ENCODE measurements around the gene ANKRD44.
"Not testable (repeated sequence)": the region's sequence is repeated elsewhere in the genome, so short reads cannot be mapped to it uniquely, and the experiment has no call there.

Gene ANKRD44

DNA sequence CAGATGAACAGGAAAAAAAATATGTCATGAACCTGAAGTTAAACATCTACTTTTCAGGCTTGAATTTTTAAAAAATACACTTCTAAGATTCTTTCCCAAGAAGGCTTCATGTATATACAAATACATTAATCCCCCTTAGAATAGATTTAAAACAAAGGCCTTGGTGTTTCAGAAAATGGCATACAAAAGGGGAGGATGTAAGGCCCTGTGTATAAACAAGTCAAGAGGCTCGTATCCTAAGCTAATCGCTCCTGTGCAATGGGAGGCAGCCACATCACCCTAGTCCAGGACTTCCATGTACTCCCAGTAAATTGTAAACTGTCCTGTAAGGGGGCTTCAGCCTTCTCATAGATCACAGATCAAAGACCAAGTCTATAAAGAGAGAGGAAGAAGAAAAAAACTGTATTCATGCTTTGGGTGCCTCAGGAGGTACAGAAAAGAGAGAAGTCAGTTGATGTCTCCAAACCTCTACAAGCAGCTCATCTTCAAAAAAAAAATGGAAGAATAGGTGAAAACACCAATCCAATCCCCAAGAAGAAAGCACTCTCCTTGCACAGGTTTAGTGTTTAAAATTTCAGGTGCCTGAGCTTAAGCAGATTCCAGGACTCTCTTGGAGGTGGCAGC is 53.9 kb downstream of the ANKRD44 start:
- no peak for DNase-seq

DNA sequence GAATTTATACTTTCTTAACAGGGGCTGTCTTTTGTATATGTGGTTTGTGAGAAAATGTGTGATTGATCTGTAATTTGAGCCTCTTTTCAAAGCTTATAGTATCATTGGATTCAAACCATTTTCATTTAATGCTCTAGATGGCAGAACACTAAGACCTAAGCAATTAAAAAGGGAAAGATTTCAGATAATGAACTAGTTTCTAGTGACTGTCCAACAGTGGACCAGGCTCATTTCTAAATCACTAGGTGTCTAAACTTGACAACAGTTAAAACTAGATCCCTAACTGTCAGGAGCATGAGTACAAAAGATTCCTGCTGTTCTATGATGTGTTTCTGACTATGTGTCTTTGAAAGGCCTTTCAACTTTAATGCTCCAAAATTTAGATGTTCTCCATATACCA is 54.6 kb downstream of the ANKRD44 start:
- no peak for DNase-seq

DNA sequence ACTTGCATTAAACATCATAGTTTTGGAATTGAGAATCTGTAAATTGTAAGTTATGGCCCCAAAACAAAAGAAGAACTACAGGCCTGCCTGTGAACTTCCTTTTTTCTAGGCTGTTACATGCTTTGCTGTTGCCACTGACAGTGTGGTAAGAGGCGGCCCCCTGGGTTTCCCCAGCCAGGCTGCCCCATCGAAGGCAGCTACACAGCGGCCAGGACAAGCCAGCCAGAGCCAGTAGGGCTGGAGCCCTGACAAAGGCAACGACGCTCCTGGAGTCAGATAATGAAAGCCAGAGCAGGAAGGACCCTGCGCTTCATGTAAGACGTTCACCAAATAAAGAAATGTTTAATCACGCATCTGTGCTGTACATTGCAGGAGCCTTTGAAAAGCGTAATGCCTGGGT is 55.0 kb downstream of the ANKRD44 start:
- DNase-seq: peak; percentile 9

DNA sequence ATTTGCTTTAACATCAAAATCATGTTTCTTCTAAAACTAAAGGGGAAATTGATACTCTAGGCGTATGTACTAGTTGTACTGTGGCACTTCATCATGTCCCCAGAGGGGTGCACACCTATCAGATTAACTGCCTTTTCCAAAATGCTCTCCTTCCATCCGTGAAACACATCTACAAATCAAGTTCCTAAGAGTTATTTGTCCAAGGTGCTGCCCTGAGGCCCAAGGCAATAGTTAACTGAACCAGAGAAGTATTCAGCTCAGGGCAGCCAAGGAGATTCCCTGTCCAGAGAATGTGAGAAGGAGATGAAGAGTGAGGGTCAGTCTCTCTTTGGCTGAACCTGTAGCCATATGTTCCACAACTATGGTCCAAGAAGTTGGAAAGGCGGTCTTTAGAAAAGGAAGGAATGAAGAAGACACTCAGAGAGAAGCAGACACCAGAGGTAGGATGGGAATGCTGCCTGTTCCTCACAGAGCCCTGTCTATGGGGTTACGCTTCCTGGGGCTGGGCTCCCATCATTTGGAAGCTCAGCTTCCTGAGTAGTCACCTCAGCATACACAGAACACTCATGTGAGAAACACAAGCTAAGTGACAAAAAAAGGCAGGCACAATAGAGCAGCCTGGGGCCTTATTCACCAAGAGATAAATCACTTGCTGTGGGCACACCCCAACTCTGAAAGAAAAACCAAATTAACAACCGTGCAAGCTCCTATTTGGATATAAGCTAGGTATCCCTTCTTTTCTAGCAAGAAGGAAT is 55.6 kb downstream of the ANKRD44 start:
- DNase-seq: no peak

DNA sequence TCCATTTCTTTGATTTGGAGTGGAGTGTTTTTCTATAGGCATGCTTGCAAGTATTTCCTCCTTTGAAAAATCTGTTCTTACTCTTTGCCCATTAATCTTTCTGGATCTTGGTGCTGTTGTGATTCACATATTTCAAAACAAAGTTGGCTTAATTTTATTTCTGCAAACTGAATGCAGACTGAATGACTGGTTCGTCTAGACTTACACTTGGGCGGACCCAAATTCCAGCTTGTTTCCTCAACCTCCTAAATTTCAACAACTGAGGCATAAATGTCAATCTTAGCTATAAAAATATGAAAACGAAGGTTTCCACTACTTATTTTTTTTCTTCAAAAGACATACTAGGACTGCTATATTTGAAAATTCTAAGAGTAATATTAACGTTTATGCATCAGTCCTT is 59.0 kb downstream of the ANKRD44 start:
- no peak for DNase-seq

DNA sequence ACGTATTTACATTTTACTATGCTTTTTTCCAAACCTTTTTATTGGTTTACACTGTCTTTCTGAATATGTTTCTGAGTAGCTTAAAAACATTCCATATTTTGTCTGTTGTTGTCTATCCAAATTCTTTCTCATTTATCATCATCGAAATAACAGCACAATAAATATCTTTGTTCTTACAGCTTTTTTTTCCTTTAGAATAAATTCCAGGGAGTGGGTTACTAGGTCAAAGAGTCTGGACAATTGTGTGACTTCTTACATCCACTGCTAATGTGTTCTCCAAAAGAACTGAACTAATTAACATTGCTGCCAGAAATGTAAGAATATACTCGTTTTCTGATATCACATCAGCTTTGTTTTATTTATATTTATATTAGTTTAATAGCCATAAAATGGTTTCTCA is 59.4 kb downstream of the ANKRD44 start:
- no peak for DNase-seq

DNA sequence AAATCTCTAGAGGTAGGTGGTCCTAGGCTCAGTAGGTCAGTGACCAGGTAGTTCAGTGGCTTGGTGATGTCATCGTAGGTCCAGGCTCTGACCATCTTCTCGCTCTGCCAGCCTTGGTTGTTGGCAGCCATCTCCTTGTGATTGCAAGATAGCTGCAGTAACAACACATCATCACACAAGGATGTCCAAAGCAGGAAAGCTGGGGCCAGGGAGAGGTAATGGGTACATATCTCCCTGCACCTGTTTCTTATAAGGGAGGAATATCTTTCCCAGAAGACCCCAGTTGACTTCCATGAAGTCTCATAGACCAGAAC is 60.5 kb downstream of the ANKRD44 start:
- no peak for DNase-seq

DNA sequence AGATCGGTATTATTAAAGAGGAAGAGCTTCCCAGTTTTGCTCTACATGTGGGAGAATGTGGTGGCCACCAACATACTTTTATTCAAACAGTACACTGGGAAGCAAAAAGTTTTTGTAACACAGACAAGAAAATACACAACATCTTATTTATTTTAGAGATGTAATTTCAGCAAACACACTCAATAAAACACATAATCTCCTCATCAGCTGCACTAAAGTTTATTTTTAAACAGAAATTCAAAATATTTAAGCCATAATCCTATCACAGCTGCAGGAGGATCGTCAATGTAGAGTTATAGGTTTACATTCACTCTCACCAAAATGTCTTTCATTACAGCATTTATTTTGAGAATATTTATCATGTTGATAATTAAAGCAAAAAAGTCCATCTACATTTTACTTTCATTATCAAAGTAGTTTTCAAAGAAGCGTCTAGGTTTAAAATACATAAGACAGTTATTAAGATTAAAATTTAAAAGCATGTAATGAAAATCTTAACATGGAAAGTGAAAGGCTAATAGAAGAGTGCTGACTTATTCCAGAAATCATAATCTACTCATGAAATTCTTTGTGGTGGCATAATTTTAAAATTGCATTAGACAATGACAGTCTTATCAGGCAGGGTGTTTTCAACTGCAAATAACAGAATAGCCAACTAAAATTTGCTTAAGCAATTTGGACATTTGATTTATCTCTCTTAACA is 61.0 kb downstream of the ANKRD44 start:
- no peak for DNase-seq

DNA sequence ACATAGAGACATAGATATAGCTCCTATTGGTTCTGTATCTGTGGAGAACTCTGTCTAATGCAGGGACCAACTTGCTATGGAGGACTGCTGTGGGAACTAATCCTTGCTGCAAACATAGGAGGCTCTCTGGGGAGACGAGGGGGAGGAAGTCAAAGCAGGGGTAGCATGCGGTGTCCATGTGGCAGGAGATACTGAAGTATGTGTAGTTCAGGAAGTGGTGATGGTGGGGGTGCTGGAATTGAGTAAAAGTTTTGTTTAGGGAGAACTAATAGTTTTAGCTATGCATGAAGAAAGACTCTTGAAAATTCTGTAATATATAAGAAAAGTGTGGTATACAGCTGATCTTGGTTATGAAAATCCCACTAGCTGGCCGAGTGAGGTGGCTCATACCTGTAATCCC is 62.0 kb downstream of the ANKRD44 start:
- DNase-seq: no peak

DNA sequence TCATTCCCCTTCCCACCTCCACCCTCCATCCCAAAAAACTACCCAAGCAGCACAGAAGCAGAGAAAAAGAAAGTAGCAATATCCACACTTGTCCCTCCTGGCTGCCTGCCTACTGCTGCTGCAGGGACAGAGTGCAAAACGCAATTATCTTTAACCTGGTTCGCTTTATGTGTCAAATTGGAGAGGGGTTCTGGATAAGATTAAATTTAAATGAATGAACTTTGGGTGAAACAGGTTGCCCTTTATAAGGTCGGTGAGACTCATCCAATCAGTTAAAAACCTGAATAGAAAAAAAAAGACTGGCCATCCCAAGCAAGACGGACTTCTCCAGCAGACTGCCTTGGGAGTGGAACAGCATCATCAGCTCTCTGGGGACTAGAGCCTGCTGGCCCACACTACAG is 62.6 kb downstream of the ANKRD44 start:
- no peak for DNase-seq

DNA sequence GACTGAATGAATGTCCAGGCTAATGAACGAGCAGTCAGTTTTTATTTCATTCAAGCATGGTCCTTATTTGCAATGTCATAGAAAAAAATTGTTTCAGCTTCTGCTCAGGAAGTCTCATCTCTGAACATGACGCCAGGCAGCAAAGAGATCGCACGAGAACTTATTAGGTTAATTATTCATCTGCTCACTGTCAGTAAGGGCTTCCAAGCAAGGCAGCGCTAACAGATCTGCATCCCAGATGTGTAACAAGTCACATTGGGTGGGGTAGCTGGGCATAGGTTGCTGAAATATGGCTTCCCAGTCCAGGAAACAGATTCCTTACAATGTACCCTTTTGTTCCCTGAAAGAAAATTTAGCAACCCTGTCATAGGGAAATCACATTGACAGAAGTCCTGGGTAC is 63.5 kb downstream of the ANKRD44 start:
- no peak for DNase-seq

DNA sequence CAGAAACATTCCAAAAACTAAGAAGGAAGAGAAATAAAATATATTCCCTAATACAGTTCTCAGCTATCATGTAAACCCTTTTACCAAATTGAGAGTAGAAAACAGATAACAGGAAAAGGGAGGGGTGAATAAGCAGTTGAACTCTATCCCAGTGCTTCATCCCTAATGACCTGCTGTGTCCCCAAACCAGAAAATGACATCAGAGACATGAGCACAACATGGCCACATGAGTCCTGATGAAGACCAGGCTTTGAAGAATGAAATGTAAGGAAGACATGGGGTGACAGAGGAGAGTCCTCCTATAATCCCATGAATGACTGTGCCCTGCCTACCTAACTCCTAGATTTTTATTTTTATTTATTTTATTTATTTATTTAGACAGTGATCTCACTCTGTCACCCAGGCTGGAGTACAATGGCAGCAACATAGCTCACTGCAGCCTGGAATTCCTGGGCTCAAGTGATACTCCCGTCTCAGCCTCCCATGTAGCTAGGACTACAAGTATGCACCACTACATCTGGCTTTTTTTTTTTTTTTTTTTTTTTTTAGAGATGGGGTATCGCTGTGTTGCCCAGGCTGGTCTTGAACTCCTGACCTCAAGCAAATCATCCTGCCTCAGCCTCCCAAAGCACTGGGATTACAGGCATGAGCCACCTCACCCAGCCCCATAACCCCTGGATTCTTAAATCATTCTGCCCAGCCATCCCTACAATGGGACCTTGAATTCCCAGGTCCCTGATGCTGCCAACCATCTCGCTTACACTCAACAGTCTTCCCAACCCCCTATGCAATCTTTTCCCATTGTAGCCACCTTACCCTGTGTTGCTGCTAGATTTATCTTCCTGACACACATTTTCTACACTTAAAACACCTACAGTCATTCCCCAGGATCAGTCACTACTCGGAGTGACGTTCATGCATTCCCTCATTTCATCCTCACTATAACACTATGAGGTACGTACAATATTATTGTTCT is 64.5 kb downstream of the ANKRD44 start:
- DNase-seq: no peak

DNA sequence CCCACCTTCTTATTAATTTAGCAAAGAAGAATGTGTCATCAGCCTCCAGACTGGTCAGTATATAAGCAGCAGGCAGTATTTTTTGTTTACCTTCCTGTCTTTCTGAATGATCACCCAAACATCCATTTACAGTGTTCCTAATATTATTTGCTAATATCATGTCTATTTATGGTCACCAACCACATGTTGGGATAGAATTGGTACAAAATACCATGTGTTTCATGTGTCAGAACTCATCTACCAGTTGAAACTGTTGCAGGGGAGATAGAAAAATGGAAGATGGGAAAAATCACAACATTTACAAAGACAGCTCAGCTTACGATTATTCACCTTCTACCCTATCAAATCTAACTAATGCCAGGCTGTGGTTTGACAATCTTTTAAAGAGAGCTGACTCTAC is 66.2 kb downstream of the ANKRD44 start:
- no peak for DNase-seq

DNA sequence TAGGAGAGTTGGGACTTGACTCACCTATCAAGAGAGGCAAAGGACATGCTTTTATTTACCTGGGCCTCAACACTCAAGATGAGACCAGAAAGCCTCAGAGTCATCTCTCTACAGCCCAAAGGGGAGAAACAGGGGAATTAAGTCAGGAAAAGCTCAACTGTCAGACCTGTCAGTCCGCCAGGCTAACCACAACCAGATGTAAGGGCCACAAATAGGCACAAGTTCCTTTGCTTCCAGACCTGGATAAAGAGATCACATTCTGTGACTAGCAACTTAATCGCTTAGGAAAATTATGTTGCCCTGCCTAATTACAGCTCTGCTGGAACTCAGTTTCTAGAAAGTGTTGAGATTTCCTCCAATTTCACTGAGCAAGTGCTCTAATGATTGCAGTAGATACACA is 67.9 kb downstream of the ANKRD44 start:
- DNase-seq: no peak

DNA sequence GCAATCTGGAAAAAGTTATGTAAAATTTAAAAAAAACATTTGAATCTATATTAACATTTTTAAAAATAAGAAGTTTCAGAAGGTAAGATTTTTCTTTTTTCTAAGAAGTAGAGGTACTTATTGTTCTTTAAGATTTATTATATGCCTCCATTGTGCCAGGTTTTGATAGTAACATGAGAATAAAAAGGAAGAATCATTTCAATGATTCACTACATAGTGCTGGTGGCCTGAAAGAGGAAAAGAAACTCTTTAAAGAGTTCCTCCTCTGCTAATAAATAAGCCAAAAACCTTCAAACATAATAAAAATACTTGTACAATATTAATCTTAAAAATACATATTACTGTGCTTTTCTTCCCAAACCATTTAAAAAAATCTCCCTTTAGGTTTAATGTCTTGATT is 69.0 kb downstream of the ANKRD44 start:
- no peak for DNase-seq

DNA sequence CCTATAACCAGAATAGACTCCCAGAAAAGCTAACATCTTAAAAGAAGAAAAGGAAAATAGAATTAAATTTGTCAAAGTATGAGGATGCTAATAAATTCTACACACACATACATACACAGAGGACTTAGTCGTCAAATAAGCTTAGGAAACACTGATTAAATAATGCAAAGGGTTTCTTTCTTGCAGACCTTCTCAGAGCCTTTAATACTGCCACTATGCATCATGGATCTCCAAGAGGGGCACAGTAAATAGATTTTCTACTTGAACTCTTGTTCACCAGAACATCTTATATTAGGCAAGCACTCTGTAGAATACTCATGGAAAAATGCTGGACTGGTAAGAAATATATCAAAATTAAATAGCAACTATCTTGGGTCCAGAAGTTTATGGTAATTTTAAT is 69.4 kb downstream of the ANKRD44 start:
- no peak for DNase-seq

DNA sequence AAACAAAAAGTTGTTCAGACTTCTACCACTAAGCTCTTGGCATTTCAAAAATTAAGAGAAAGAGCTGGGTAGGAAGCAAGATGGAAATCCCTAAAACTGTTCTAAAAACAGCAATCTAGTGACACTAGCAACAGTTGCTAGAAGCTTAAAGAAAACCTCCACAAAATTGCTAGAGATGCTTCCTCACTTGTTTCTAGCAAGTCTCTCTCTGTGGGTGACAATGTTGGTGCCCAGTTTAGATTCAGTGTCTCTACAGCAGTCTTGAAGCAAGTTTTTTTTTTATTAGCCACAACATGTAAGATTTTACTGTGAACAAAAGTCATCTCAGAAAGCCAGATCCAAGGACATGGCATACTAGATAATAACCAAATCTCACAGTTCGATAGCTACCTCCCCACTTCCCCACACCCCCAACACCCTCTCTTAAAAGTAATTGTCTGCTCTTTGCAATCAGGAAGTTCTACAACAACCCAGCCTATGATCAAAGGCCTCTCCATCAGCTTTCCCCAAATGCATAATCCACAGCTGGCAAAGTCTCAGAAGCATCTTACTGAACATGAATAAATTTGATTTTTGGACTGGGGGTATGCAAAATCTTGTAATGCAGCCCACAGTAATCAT is 70.0 kb downstream of the ANKRD44 start:
- DNase-seq: no peak

DNA sequence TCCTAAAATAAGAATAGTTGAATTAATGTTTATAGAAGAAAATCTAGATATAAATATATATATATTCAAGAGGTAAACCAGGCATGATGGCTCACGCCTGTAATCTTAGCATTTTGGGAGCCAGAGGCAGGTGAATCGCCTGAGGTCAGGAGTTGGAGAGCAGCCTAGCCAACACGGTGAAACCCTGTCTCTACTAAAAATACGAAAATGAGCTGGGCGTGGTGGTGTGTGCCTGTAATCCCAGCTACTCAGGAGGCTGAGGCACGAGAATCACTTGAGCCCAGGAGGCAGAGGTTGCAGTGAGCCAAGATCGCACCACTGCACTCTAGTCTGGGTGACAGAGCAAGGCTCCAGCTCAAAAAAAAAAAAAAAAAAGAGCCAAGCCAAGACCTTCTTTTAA is 70.6 kb downstream of the ANKRD44 start:
- DNase-seq: not testable (repeated sequence)

DNA sequence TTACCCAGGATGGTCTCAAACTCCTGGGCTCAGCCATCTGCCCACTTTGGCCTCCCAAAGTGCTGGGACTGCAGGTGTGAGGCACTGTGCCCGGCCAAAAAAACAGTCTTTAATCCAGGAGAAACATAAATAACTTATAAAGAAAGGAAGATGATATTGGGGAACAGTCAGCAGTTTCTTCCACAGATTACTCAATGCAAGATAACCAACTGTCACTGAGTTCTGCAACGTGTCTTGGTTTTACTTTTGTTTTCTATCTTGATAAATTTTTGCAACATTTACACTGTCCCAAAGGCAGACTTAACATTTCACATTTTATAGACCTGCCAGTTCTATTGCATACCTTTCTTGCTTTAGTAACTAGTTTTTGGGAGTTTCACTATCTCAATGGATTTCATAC is 71.1 kb downstream of the ANKRD44 start:
- no peak for DNase-seq

DNA sequence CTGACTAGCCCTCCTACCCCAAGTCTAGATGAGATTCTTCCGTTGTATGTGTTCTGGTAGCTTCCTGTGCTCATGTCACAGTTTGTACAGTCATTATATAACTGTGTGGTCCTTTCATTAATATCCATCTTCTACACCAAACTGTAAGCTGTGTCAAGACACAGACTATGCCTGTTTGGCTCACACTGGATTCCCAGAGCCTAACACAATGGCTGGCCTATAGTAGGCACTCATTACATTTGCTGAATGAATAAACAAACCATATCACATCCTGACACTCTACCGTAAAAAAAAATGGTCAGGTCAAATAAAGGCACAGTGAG is 72.6 kb downstream of the ANKRD44 start:
- DNase-seq: no peak

DNA sequence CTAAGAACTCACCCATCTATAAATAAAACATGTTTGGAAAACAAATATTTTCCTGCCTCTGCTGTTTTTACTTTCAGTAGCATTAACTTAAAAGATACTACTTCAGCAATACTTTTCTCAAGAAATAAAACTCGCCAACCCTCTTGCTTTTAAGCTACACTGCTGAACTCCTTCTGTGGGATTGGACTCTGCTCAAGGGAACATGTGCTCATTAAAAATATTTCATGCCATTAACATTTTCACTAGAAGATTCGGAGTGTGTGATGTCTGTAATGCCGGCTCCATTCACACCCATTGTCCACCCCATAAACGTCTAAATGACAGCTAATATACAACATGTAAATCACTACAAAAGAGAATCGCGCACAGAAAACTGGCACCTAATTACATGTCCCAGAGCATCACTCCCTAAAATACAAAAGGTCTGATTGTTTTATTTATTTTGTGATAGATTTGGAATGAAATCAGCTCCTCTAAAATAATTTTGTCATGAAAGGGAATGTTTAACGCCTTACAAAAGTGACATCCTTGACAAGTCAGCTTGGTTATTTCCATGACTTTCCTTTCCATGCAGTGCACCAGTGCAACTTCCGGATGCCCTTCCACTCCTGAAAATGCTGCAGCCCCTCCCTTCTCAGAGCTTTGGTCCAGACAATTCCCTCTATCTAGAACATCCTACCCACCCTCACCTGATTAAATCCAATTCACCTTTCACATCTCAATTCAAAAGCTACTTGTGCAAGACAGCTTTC is 73.1 kb downstream of the ANKRD44 start:
- no peak for DNase-seq

DNA sequence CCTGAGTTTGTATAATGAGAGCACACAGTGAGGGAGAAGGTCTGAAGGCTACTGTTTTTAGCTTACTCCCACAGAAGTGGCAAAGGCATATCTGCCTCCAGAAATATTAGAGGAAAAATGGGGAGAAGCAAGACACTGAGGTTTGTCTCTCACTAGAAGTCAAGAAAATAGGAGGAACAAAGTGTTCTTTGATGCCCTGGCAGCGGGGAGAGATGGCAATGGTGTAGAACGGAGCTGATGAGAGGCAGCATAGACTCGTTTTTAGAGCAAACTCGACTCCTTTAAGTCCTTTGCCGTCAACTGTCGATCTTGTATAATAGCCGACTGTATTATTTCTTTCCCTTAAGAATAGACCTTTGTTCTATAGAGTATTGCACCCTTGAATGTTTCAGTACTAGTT is 73.8 kb downstream of the ANKRD44 start:
- no peak for DNase-seq

Data from NCI-H2029 treated with DMSO at 0.1 percent for 48 hours (cell line).